Esophagus muscularis mucosa (tissue), 4 donors: ENCODE measurements around the gene ASXL2. TPM values are rescaled to one million over a fixed set of nuclear protein-coding genes. Genes with fewer than 3 reads are reported as not detected.

Experiments used
- DNase-seq: peaks from one replicate; pipeline ENCODE4 v3.0.0-alpha.2; 2017; ENCODE audit errors: extremely low spot score
- H3K27ac ChIP-seq, 4 donors: fragments of 200-600 bp; sonication (generic); replicated peaks in 1 of 4; 1 replicate in 3 of 4; 2 replicates in 1 of 4; pipeline ENCODE4 v1.5.1; 2016 to 2019; ENCODE audit warnings: mild to moderate bottlenecking in 1 of 4
- H3K27me3 ChIP-seq, 4 donors: fragments of 200-600 bp; sonication (generic); one replicate each; pipeline versions ENCODE4 v1.5.1 to v1.6.0; 2016 to 2019
- H3K36me3 ChIP-seq, 4 donors: fragments of 200-600 bp; sonication (generic); one replicate each; pipeline ENCODE4 v1.5.1; 2016 to 2019
- H3K4me1 ChIP-seq, 4 donors: fragments of 200-600 bp; sonication (generic); one replicate each; pipeline ENCODE4 v1.5.1; 2016 to 2019
- H3K4me3 ChIP-seq, 4 donors: fragments of 200-600 bp; sonication (generic); 1 replicate in 2 of 4; 2 replicates in 2 of 4; pipeline ENCODE4 v1.5.1; 2016 to 2019; ENCODE audit warnings: mild to moderate bottlenecking in 4 of 4, moderate library complexity in 1 of 4
- H3K9me3 ChIP-seq, 4 donors: fragments of 200-600 bp; sonication (generic); 1 replicate in 3 of 4; 2 replicates in 1 of 4; pipeline ENCODE4 v1.5.1; 2016 to 2019
- EP300 ChIP-seq: sonication (generic); formaldehyde crosslinking; IDR thresholded peaks from one replicate; pipeline ENCODE4 v1.6.1; 2017; ENCODE audit warnings: antibody characterized with exemption
- POLR2A ChIP-seq: fragments of 450-650 bp; IDR thresholded peaks from one replicate; pipeline ENCODE4 v1.6.1; 2017; ENCODE audit warnings: antibody characterized with exemption, moderate library complexity, mild to moderate bottlenecking, low read depth
- POLR2AphosphoS5 ChIP-seq, 2 donors: sonication (generic); formaldehyde crosslinking; IDR thresholded peaks; one replicate each; pipeline ENCODE4 v1.6.1; 2017; ENCODE audit warnings: antibody characterized with exemption in 2 of 2
- WGBS: methylation state at CpG from one replicate; pipeline ENCODE4 v1.1.5; 2018; 5-methylcytosine and 5-hydroxymethylcytosine counted together
- intact Hi-C: fragments of 100-400 bp; cut with DNase I; formaldehyde crosslinking; loops from one replicate; pipeline ENCODE4 v1.15.1; 2023
- total RNA-seq, 4 donors: library from RNA; depleted of rRNA; stranded (reverse); fragments of >200 nt; gene quantifications; one replicate each; pipeline versions ENCODE4 v1.1.0 to v1.2.1, GENCODE V29; 2016
- TF ChIP-seq, protein P1 (sequence below), 3 experiments: fragments of 200-600 bp in 2 of 3; fragments of 450-650 bp in 1 of 3; sonication (generic) in 2 of 3; IDR thresholded peaks; one replicate each; pipeline ENCODE4 v1.5.1; 2017 to 2019; ENCODE audit warnings: antibody characterized with exemption in 3 of 3, mild to moderate bottlenecking in 2 of 3, moderate library complexity in 1 of 3

The ASXL2 gene
- total RNA-seq, 4 donors from 2014 or later = 17.4 to 25.1 (median 20.5) TPM

DNA sequence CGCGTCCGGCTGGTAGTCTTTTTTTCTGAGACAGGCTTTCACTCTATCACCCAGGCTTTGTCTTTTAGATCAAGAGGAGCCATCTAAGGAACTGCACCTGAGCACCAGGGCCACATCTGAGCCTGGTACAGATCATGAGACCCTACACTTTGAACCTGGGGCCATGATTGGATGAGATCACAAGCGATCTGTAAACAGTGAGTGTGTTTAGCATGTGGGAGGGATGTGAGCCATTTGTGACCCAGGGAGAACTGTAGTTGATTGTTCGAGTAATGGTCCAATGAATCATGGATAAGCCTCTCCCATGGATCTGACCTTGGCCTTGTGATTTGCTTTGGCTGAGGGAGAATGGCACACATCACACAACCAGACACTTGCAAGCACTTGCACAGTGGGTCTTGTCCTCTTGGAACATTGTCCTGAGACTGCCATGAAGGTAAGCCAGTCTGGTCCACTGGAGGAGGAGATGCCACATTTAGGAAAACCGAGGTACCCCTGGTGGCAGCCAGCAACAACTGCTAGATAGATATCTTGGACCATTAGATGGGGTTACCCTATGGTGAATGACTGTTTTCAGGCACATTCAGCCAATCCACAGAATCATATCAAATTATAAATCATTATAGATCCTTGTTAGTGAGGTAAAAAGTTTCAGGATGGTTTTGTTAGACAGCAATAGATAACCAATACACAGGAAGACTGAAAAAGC, 185.4 kb downstream of the ASXL2 start:
- no peaks in the 10 kb centered on the region for H3K9me3 ChIP-seq
- no peaks in the 10 kb centered on the region for H3K36me3 ChIP-seq
- TF ChIP-seq, protein P1, sequence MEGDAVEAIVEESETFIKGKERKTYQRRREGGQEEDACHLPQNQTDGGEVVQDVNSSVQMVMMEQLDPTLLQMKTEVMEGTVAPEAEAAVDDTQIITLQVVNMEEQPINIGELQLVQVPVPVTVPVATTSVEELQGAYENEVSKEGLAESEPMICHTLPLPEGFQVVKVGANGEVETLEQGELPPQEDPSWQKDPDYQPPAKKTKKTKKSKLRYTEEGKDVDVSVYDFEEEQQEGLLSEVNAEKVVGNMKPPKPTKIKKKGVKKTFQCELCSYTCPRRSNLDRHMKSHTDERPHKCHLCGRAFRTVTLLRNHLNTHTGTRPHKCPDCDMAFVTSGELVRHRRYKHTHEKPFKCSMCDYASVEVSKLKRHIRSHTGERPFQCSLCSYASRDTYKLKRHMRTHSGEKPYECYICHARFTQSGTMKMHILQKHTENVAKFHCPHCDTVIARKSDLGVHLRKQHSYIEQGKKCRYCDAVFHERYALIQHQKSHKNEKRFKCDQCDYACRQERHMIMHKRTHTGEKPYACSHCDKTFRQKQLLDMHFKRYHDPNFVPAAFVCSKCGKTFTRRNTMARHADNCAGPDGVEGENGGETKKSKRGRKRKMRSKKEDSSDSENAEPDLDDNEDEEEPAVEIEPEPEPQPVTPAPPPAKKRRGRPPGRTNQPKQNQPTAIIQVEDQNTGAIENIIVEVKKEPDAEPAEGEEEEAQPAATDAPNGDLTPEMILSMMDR (IDR thresholded peaks at IDR 0.05) = no peak
- TF ChIP-seq POLR2A = no peak
- no peak for TF ChIP-seq POLR2AphosphoS5 (IDR thresholded peaks at IDR 0.05)
- no peak for TF ChIP-seq EP300
- H3K27ac ChIP-seq = no peak overlapping the region
- 94% methylated on average over 6 of the region's 6 CpGs for whole genome bisulfite sequencing
- no peak for DNase-seq
- no peaks in the 10 kb centered on the region for H3K27me3 ChIP-seq
- no peak overlapping the region for H3K4me3 ChIP-seq
- peaks cover 2 to 4% (median 3%) of the 10 kb centered on the region in 4 donors for H3K4me1 ChIP-seq
- intact Hi-C loops = no loop called here

- intact Hi-C loops = no loop called here
- no peak overlapping the region for H3K27ac ChIP-seq
- no peaks in the 10 kb centered on the region for H3K4me1 ChIP-seq
- DNase-seq = no peak
- no peak for TF ChIP-seq POLR2AphosphoS5 (IDR thresholded peaks at IDR 0.05)
- TF ChIP-seq, protein P1 (IDR thresholded peaks at IDR 0.05) = no peak
- no peak for TF ChIP-seq EP300
- H3K27me3 ChIP-seq = no peaks in the 10 kb centered on the region
- no peaks in the 10 kb centered on the region for H3K36me3 ChIP-seq
- 83% methylated on average over 4 of the region's 4 CpGs for WGBS
- H3K4me3 ChIP-seq = no peak overlapping the region
- H3K9me3 ChIP-seq = no peaks in the 10 kb centered on the region
These were observed 186.1 kb downstream of the ASXL2 start for GRCh38 chr2:25692143-25692542.

DNA sequence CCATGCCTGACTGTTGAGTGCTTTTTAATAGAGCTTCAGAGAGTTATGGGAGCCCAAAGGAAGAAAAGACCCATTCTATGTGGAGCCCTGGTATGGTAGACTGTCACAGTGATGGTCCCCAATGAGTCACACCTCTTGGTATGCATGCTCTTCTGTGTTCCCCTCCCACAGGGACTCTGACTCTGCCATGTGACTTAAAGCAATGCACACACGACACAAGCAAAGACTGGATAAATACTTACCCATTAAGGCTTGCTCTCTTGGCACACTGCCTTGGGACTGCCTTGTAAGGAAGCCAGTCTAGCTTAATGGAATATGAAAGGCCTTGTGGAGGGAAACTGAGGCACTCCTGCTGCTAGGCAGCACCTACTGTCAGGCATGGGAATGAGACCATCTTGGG, 188.2 kb downstream of the ASXL2 start:
- Histone ChIP-seq H3K9me3 (no peaks in the 10 kb centered on the region), H3K27ac (no peak overlapping the region), H3K36me3 (no peaks in the 10 kb centered on the region), H3K4me1 (no peaks in the 10 kb centered on the region), H3K27me3 (no peaks in the 10 kb centered on the region), H3K4me3 (no peak overlapping the region)
- no peak for DNase-seq
- intact Hi-C loops = no loop called here
- 18% methylated on average over 1 of the region's 1 CpG for WGBS
- TF ChIP-seq, protein P1 (IDR thresholded peaks at IDR 0.05) = no peak
- no peak for TF ChIP-seq POLR2AphosphoS5 (IDR thresholded peaks at IDR 0.05)

DNA sequence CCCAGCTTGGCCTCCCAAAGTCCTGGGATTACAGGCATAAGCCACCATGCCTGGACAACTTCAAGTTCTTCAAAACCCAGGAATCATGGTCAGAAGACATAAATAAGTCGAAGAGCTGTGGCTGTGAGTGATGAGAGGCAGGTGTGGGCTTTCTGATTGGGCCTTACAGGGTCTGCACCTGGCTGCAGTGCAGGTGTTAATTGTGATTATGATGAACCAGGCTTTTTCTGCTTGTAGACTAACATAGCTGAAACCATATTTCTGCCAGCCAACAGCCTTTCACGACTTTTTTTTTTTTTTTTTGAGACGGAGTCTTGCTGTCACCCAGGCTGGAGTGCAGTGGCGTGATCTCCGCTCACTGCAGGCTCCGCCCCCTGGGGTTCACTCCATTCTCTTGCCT, 190.1 kb downstream of the ASXL2 start:
- H3K9me3 ChIP-seq = no peaks in the 10 kb centered on the region
- H3K4me1 ChIP-seq = no peaks in the 10 kb centered on the region
- TF ChIP-seq POLR2A = no peak
- TF ChIP-seq, protein P1 (IDR thresholded peaks at IDR 0.05) = no peak
- no peak for TF ChIP-seq POLR2AphosphoS5 (IDR thresholded peaks at IDR 0.05)
- TF ChIP-seq EP300 = no peak
- WGBS = 92% methylated on average over 6 of the region's 6 CpGs
- H3K36me3 ChIP-seq = no peaks in the 10 kb centered on the region
- intact Hi-C loops = no loop called here
- no peaks in the 10 kb centered on the region for H3K27me3 ChIP-seq
- no peak overlapping the region for H3K4me3 ChIP-seq
- H3K27ac ChIP-seq = no peak overlapping the region
- DNase-seq = no peak

GRCh38 chr2:25685741-25686140, 192.5 kb downstream of the ASXL2 start:
- no peak for DNase-seq
- TF ChIP-seq EP300 = no peak
- TF ChIP-seq, protein P1 (IDR thresholded peaks at IDR 0.05) = no peak
- TF ChIP-seq POLR2A = no peak
- TF ChIP-seq POLR2AphosphoS5 (IDR thresholded peaks at IDR 0.05) = no peak
- Histone ChIP-seq H3K4me1 (no peaks in the 10 kb centered on the region), H3K9me3 (no peaks in the 10 kb centered on the region), H3K27ac (no peak overlapping the region), H3K4me3 (no peak overlapping the region), H3K27me3 (no peaks in the 10 kb centered on the region), H3K36me3 (no peaks in the 10 kb centered on the region)
- intact Hi-C loops = no loop called here
- 81% methylated on average over 2 of the region's 2 CpGs for WGBS
